GM12878 (cell line): Measurements from ENCODE around the gene APBB3. TPM values are rescaled to one million over a fixed set of nuclear protein-coding genes. Genes with fewer than 3 reads are reported as not detected.
A peak's percentile ranks its signal among the peaks of the same experiment; 100 is the strongest.

Experiments used
- ATAC-seq: fragments of 200-7000 bp; cut with Tn5 transposase; 3 replicates; pipeline ENCODE4 v1.9.1; 2020; ENCODE audit warnings: mild to moderate bottlenecking, moderate library complexity
- BruUV-seq: library from RNA; stranded (reverse); fragments of 400-500 nt; replicated peaks from 2 replicates; lab custom pipeline; 2021; lab: Mats Ljungman, UMichigan
- CTCF ChIA-PET: fragments of 300-600 bp; sonication (Branson Sonifier 250); formaldehyde crosslinking; extraction: SDS; loops from one replicate; lab custom pipeline; 2021; ENCODE audit warnings: inconsistent platforms; lab: Yijun Ruan, JAX
- POLR2A ChIA-PET: fragments of 350-600 bp; formaldehyde crosslinking; extraction: SDS; loops from one replicate; lab custom pipeline; 2021; ENCODE audit warnings: inconsistent platforms; lab: Charles Lee
- RAD21 ChIA-PET: fragments of 300-600 bp; sonication (Branson Sonifier 250); formaldehyde crosslinking; loops from one replicate; lab custom pipeline; 2023; ENCODE audit warnings: antibody characterized with exemption; ENCODE audit not compliant: unreplicated experiment; lab: Charles Lee
- SMC1A ChIA-PET: fragments of 300-600 bp; sonication (Branson Sonifier 250); formaldehyde crosslinking; loops from one replicate; lab custom pipeline; 2023; ENCODE audit not compliant: unreplicated experiment, uncharacterized antibody; lab: Charles Lee
- DNase-seq: peaks from one replicate; pipeline ENCODE4 v3.0.0-alpha.2; 2011; ENCODE audit warnings: low read depth, low spot score
- FAIRE-seq: peaks from 3 replicates; lab custom pipeline; 2011; peaks lifted over from hg19 to GRCh38; lab: Jason Lieb, UNC
- H2AFZ ChIP-seq: 2 replicates; pipeline ENCODE4 v1.6.0; 2011; ENCODE audit warnings: low read depth, low read length, control low read depth; ENCODE audit not compliant: control insufficient read depth
- H3K27ac ChIP-seq: 2 replicates; pipeline ENCODE4 v1.5.1; 2011; ENCODE audit warnings: control low read depth; ENCODE audit not compliant: control insufficient read depth, insufficient read depth
- H3K27me3 ChIP-seq, 2 experiments: replicated peaks in 1 of 2; 2 replicates each; pipeline versions ENCODE4 v1.6.0 to v1.6.1; 2011; ENCODE audit warnings: low read length in 1 of 2; ENCODE audit not compliant: control insufficient read depth in 2 of 2, insufficient read depth in 2 of 2
- H3K36me3 ChIP-seq, 2 experiments: 2 replicates each; pipeline ENCODE4 v1.5.1; 2011; ENCODE audit warnings: low read length in 1 of 2; ENCODE audit not compliant: control insufficient read depth in 2 of 2, insufficient read depth in 2 of 2
- H3K4me1 ChIP-seq: 2 replicates; pipeline ENCODE4 v1.6.1; 2011; ENCODE audit warnings: mild to moderate bottlenecking, low read length, moderate library complexity, mixed read lengths; ENCODE audit not compliant: control insufficient read depth, insufficient read depth
- H3K4me2 ChIP-seq: 2 replicates; pipeline ENCODE4 v1.6.0; 2011; ENCODE audit warnings: control low read depth; ENCODE audit not compliant: control insufficient read depth, insufficient read depth
- H3K4me3 ChIP-seq: fragments of 200-600 bp; sonication (generic); 2 replicates; pipeline ENCODE4 v1.5.1; 2016
- H3K79me2 ChIP-seq: 2 replicates; pipeline ENCODE4 v1.6.0; 2011; ENCODE audit warnings: low read length; ENCODE audit not compliant: control insufficient read depth, insufficient read depth
- H3K9ac ChIP-seq: 2 replicates; pipeline ENCODE4 v1.8.0; 2011; ENCODE audit warnings: low read length, control low read depth, mixed read lengths; ENCODE audit not compliant: control insufficient read depth, insufficient read depth
- H3K9me3 ChIP-seq: replicated peaks from 3 replicates; pipeline ENCODE4 v1.5.1; 2011; ENCODE audit warnings: mild to moderate bottlenecking, low read length; ENCODE audit not compliant: control insufficient read depth, insufficient read depth
- H4K20me1 ChIP-seq: 2 replicates; pipeline ENCODE4 v1.6.0; 2011; ENCODE audit not compliant: control insufficient read depth, insufficient read depth
- ATF2 ChIP-seq: IDR thresholded peaks from 2 replicates; pipeline ENCODE4 v1.6.1; 2012; ENCODE audit warnings: low read length, inconsistent platforms
- E4F1 ChIP-seq: fragments of 450-650 bp; IDR thresholded peaks from 2 replicates; pipeline ENCODE4 v1.6.1; 2018; ENCODE audit warnings: borderline replicate concordance, mild to moderate bottlenecking; ENCODE audit not compliant: partially characterized antibody
- EED ChIP-seq: sonication (generic); IDR thresholded peaks from 2 replicates; pipeline ENCODE4 v1.6.1; 2016; ENCODE audit warnings: antibody characterized with exemption, low read depth
- GABPA ChIP-seq: IDR thresholded peaks from 2 replicates; pipeline ENCODE4 v1.6.1; 2014; ENCODE audit warnings: antibody characterized with exemption, low read depth, mild to moderate bottlenecking, inconsistent platforms
- IKZF1 ChIP-seq: fragments of 450-650 bp; conservative IDR thresholded peaks from 2 replicates; pipeline ENCODE4 v1.6.1; 2017; ENCODE audit warnings: antibody characterized with exemption, mild to moderate bottlenecking
- MAX ChIP-seq: IDR thresholded peaks from 2 replicates; pipeline ENCODE4 v1.6.1; 2012; ENCODE audit warnings: low read depth, low read length, improper control_type of control experiment
- RCOR1 ChIP-seq: conservative IDR thresholded peaks from 2 replicates; pipeline ENCODE4 v1.6.1; 2012; ENCODE audit warnings: low read depth, low read length, improper control_type of control experiment
- SP1 ChIP-seq: IDR thresholded peaks from one replicate; pipeline ENCODE4 v1.6.1; 2011; ENCODE audit warnings: low read depth, low read length
- SREBF1 ChIP-seq: IDR thresholded peaks from 2 replicates; pipeline ENCODE4 v1.6.1; 2012; ENCODE audit warnings: mild to moderate bottlenecking, low read length
- STAT1 ChIP-seq: fragments of 450-650 bp; conservative IDR thresholded peaks from 2 replicates; pipeline ENCODE4 v1.6.1; 2014; ENCODE audit warnings: antibody characterized with exemption, mild to moderate bottlenecking
- TARDBP ChIP-seq: IDR thresholded peaks from 2 replicates; pipeline ENCODE4 v1.6.1; 2016; ENCODE audit warnings: borderline replicate concordance
- TCF12 ChIP-seq: IDR thresholded peaks from 2 replicates; pipeline ENCODE4 v1.6.1; 2011; ENCODE audit warnings: low read depth, mild to moderate bottlenecking, low read length
- YBX1 ChIP-seq: fragments of 450-650 bp; IDR thresholded peaks from 2 replicates; pipeline ENCODE4 v1.6.1; 2016; ENCODE audit warnings: antibody characterized with exemption
- ZBTB40 ChIP-seq: fragments of 450-650 bp; IDR thresholded peaks from 2 replicates; pipeline ENCODE4 v1.6.1; 2016; ENCODE audit warnings: mild to moderate bottlenecking, moderate library complexity, borderline replicate concordance
- ZNF207 ChIP-seq: fragments of 450-650 bp; IDR thresholded peaks from 2 replicates; pipeline ENCODE4 v1.6.1; 2014; ENCODE audit warnings: antibody characterized with exemption, mild to moderate bottlenecking, borderline replicate concordance
- ZNF622 ChIP-seq: fragments of 450-650 bp; IDR thresholded peaks from 2 replicates; pipeline ENCODE4 v1.6.1; 2017; ENCODE audit warnings: mild to moderate bottlenecking, inconsistent platforms
- WGBS: methylation state at CpG from one replicate; pipeline ENCODE4 v1.1.6; 2016; ENCODE audit warnings: low lambda C conversion rate; ENCODE audit not compliant: insufficient replicate concordance, insufficient coverage; ENCODE audit errors: missing lambda C conversion rate; 5-methylcytosine and 5-hydroxymethylcytosine counted together
- in situ Hi-C: fragments of 300-500 bp; cut with MboI; formaldehyde crosslinking; loops from 9 replicates; pipeline ENCODE4 v1.14.3; 2018; ENCODE audit warnings: mixed read lengths
- intact Hi-C: fragments of 100-400 bp; cut with micrococcal nuclease; formaldehyde crosslinking; loops from one replicate; pipeline ENCODE4 v1.14.2; 2022; ENCODE audit not compliant: unreplicated experiment
- polyA plus RNA-seq, 11 experiments: library from polyadenylated mRNA; depleted of rRNA in 4 of 11; unstranded in 6 of 11; stranded (reverse) in 5 of 11; fragments of >200 nt; fragmentation: Nextera tagmentation in 4 of 11; fragmentation: Illumina TruSeq in 1 of 11; extraction: Ambion mirVana in 4 of 11; extraction: Trizol in 1 of 11; gene quantifications; 1 replicate in 1 of 11; 2 replicates in 10 of 11; pipeline versions ENCODE4 v1.2.1 to v1.2.3, GENCODE V29; 2011 to 2016; ENCODE audit warnings: inconsistent platforms in 2 of 11, missing spikeins in 2 of 11, low read depth in 1 of 11
- total RNA-seq, 4 experiments: library from RNA; depleted of rRNA in 3 of 4; stranded (reverse); fragments of >200 nt in 3 of 4; fragmentation: Illumina TruSeq in 1 of 4; extraction: Trizol in 1 of 4; gene quantifications; 2 replicates each; pipeline versions ENCODE4 v1.2.1 to v1.2.3, GENCODE V29; 2013 to 2021

APBB3 gene
- total and polyA plus RNA-seq, 10 of the 15 experiments (the other 5 are each of a cell fraction or from before 2014, with no cell fraction given) = 0.35 to 33.3 (median 14.3) TPM

- TF ChIP-seq IKZF1 (no peak), ATF2 (no peak), GABPA (no peak), SREBF1 (no peak), EED (no peak), STAT1 (no peak), SP1 (no peak), MAX (no peak), YBX1 (no peak), ZNF622 (no peak), ZBTB40 (no peak), ZNF207 (no peak), RCOR1 (no peak), TARDBP (no peak), E4F1 (no peak), TCF12 (no peak)
- intact Hi-C loops = no loop called here
- H3K9ac ChIP-seq = no peak overlapping the region
Measured at GRCh38 chr5:140567871-140568270, 3.5 kb upstream of the APBB3 start.

More at GRCh38 chr5:140567871-140568270, 3.5 kb upstream of the APBB3 start:
- Histone ChIP-seq H3K4me2 (peak overlapping the region; percentile 68), H3K27me3 (no peaks in the 10 kb centered on the region), H3K79me2 (peaks cover 45% of the 10 kb centered on the region), H3K4me3 (no peak overlapping the region), H3K36me3 (peaks cover 6 to 8% of the 10 kb centered on the region in 2 experiments; a peak in 3 of 4 replicates), H3K27ac (no peak overlapping the region; the same call in none of the 2 replicates), H3K9me3 (no peaks in the 10 kb centered on the region), H3K4me1 (peaks cover 46% of the 10 kb centered on the region), H2AFZ (no peak overlapping the region), H4K20me1 (no peaks in the 10 kb centered on the region)
- no peak for FAIRE-seq
- 95% methylated on average over 13 of the region's 13 CpGs for WGBS
- DNase-seq = no peak
- SMC1A ChIA-PET = interaction anchor here (2.5 kb wide), 2 partner anchors 34 to 194 kb away, joined by 5 to 14 read pairs; no protein-coding TSS in a partner anchor
- POLR2A ChIA-PET = no interaction called here
- in situ Hi-C loops = no loop called here
- CTCF ChIA-PET = interaction anchor here (1.1 kb wide), 1 partner anchor 35 kb away, joined by 3 read pairs; no protein-coding TSS in a partner anchor
- RAD21 ChIA-PET = no interaction called here
- BruUV-seq = no TSS peak
- ATAC-seq = no peak
